ENCODE results near the gene NHERF1.

DNA sequence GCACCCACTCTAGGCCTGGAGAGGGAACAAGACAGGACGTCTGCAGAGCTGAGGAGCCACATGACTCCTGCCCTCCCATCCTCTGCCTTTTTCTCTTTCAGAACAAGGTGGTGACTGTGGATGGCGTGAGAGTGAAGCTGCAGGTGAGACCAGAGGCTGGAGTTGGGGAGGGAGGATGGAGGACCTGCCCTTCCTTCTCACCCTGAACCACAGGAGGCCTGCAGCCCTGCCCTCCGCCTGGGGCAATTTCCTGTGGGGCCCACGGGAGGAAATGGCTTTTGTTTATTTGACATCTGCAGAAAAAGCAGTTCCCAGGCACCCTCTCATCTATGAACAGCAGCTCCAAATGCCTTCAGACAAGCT is 6.3 kb upstream of the NHERF1 start:
- TF ChIP-seq, protein P1, sequence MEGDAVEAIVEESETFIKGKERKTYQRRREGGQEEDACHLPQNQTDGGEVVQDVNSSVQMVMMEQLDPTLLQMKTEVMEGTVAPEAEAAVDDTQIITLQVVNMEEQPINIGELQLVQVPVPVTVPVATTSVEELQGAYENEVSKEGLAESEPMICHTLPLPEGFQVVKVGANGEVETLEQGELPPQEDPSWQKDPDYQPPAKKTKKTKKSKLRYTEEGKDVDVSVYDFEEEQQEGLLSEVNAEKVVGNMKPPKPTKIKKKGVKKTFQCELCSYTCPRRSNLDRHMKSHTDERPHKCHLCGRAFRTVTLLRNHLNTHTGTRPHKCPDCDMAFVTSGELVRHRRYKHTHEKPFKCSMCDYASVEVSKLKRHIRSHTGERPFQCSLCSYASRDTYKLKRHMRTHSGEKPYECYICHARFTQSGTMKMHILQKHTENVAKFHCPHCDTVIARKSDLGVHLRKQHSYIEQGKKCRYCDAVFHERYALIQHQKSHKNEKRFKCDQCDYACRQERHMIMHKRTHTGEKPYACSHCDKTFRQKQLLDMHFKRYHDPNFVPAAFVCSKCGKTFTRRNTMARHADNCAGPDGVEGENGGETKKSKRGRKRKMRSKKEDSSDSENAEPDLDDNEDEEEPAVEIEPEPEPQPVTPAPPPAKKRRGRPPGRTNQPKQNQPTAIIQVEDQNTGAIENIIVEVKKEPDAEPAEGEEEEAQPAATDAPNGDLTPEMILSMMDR (IDR thresholded peaks at IDR 0.05; ENCODE audit: borderline replicate concordance, extremely low read depth, low read length, poor library complexity, severe bottlenecking): no peak
- no peak for TF ChIP-seq EZH2 (IDR thresholded peaks at IDR 0.05; ENCODE audit: borderline replicate concordance, low read depth, low read length, severe bottlenecking)
